H1 (cell line): ENCODE data around the gene ZFP3.

Experiments used
- CTCF ChIP-seq, 3 experiments: IDR thresholded peaks; 1 replicate in 2 of 3; 2 replicates in 1 of 3; pipeline versions ENCODE4 v1.5.1 to v1.6.1; 2011; ENCODE audit warnings: low read length in 3 of 3, mild to moderate bottlenecking in 3 of 3, inconsistent platforms in 2 of 3, low read depth in 1 of 3, moderate library complexity in 1 of 3; ENCODE audit not compliant: insufficient read depth in 1 of 3; ENCODE audit errors: control extremely low read depth in 1 of 3
- POLR2AphosphoS5 ChIP-seq: IDR thresholded peaks from 2 replicates; pipeline ENCODE4 v1.6.1; 2011; ENCODE audit warnings: low read depth, low read length

- TF ChIP-seq CTCF (IDR thresholded peaks at IDR 0.05; ENCODE audit: control extremely low read depth in 1 of 3, insufficient read depth in 1 of 3, low read depth in 1 of 3, low read length in 3 of 3) (no peak), POLR2AphosphoS5 (no peak)
Measured at GRCh38 chr17:5139458-5139732, 61.1 kb downstream of the ZFP3 start.
